UCSD-AML1 (cell line): ENCODE measurements around the gene DUT.
"Not testable (repeated sequence)": the region's sequence is repeated elsewhere in the genome, so short reads cannot be mapped to it uniquely, and the experiment has no call there.

Experiments used
- DNase-seq: peaks from one replicate; lab custom pipeline; 2025; ENCODE audit not compliant: unreplicated experiment; lab: John Stamatoyannopoulos, UW

DUT gene

GRCh38 chr15:48326180-48326579, 5.0 kb upstream of the DUT start:
- DNase-seq = not testable (repeated sequence)

GRCh38 chr15:48330105-48330785, 984 bp upstream of the DUT start:
- DNase-seq = no peak

- peak; percentile 86 for DNase-seq
Observed at GRCh38 chr15:48331796-48332641, 790 bp downstream of the DUT start.

- no peak for DNase-seq
Observed at GRCh38 chr15:48332642-48333034, 1.4 kb downstream of the DUT start.

GRCh38 chr15:48333540-48333939, 2.3 kb downstream of the DUT start:
- no peak for DNase-seq

GRCh38 chr15:48334260-48334659, 3.0 kb downstream of the DUT start:
- no peak for DNase-seq

GRCh38 chr15:48336940-48337339, 5.7 kb downstream of the DUT start:
- DNase-seq = no peak

- DNase-seq = no peak
Observed at GRCh38 chr15:48337607-48338006, 6.4 kb downstream of the DUT start.

GRCh38 chr15:48340111-48340510, 8.9 kb downstream of the DUT start:
- no peak for DNase-seq

GRCh38 chr15:48343865-48344264, 12.6 kb downstream of the DUT start:
- no peak for DNase-seq

GRCh38 chr15:48345516-48345915, 14.3 kb downstream of the DUT start:
- DNase-seq = no peak

- peak; percentile 21 for DNase-seq
Observed at GRCh38 chr15:48352474-48353072, 21.3 kb downstream of the DUT start.

- DNase-seq = no peak
Observed at GRCh38 chr15:48354694-48355303, 23.6 kb downstream of the DUT start.

- no peak for DNase-seq
Observed at GRCh38 chr15:48355377-48355776, 24.1 kb downstream of the DUT start.

- no peak for DNase-seq
Observed at GRCh38 chr15:48358229-48359152, 27.3 kb downstream of the DUT start.

GRCh38 chr15:48360841-48361240, 29.6 kb downstream of the DUT start:
- DNase-seq = no peak

GRCh38 chr15:48361685-48362084, 30.5 kb downstream of the DUT start:
- DNase-seq = no peak

GRCh38 chr15:48363474-48363873, 32.2 kb downstream of the DUT start:
- DNase-seq = no peak

- no peak for DNase-seq
Observed at GRCh38 chr15:48365575-48365974, 34.3 kb downstream of the DUT start.

GRCh38 chr15:48366584-48367312, 35.5 kb downstream of the DUT start:
- no peak for DNase-seq
